H1 (cell line): ENCODE data around the gene B3GALT6. TPM values are rescaled to one million over a fixed set of nuclear protein-coding genes. Genes with fewer than 3 reads are reported as not detected.

Experiments
- CTCF ChIA-PET: fragments of 300-600 bp; sonication (Branson Sonifier 250); formaldehyde crosslinking; loops from one replicate; lab custom pipeline; 2021; ENCODE audit not compliant: partially characterized antibody; lab: Charles Lee
- POLR2A ChIA-PET: fragments of 300-600 bp; sonication (Branson Sonifier 250); formaldehyde crosslinking; loops from one replicate; lab custom pipeline; 2021; ENCODE audit warnings: inconsistent platforms; ENCODE audit not compliant: partially characterized antibody; lab: Charles Lee
- DNase-seq, 2 experiments: peaks; one replicate each; pipeline versions ENCODE4 v3.0.0 to v3.0.0-alpha.2; 2010 to 2022; ENCODE audit warnings: low spot score in 2 of 2, low read depth in 1 of 2, mixed read lengths in 1 of 2
- FAIRE-seq: peaks from 2 replicates; lab custom pipeline; 2011; peaks lifted over from hg19 to GRCh38; lab: Jason Lieb, UNC
- H2AFZ ChIP-seq: 2 replicates; pipeline ENCODE4 v1.8.1; 2012; ENCODE audit warnings: low read length, inconsistent platforms
- H2AK5ac ChIP-seq: 2 replicates; pipeline ENCODE4 v1.6.1; 2013; ENCODE audit warnings: low read depth, low read length
- H2BK120ac ChIP-seq: replicated peaks from 2 replicates; pipeline ENCODE3; 2013; ENCODE audit warnings: low read depth, low read length, inconsistent platforms
- H2BK12ac ChIP-seq: 2 replicates; pipeline ENCODE4 v1.6.1; 2013; ENCODE audit warnings: low read depth, low read length
- H2BK15ac ChIP-seq: 2 replicates; pipeline ENCODE4 v1.6.1; 2013; ENCODE audit warnings: low read length
- H2BK20ac ChIP-seq: 2 replicates; pipeline ENCODE4 v1.6.1; 2013; ENCODE audit warnings: low read length
- H2BK5ac ChIP-seq: 2 replicates; pipeline ENCODE4 v1.6.1; 2013; ENCODE audit warnings: low read depth, low read length
- H3K14ac ChIP-seq: 2 replicates; pipeline ENCODE4 v1.6.1; 2013; ENCODE audit warnings: inconsistent platforms; ENCODE audit not compliant: insufficient read length
- H3K18ac ChIP-seq: 2 replicates; pipeline ENCODE4 v1.6.1; 2013; ENCODE audit warnings: low read length; ENCODE audit errors: extremely low read depth
- H3K23ac ChIP-seq: 2 replicates; pipeline ENCODE4 v1.6.1; 2013; ENCODE audit warnings: inconsistent platforms; ENCODE audit not compliant: insufficient read length
- H3K23me2 ChIP-seq: 2 replicates; pipeline ENCODE4 v1.6.1; 2013; ENCODE audit warnings: low read depth, low read length
- H3K27ac ChIP-seq: 2 replicates; pipeline ENCODE4 v1.6.1; 2011; ENCODE audit warnings: low read depth, low read length, inconsistent platforms
- H3K27me3 ChIP-seq, 4 experiments: replicated peaks in 1 of 4; 1 replicate in 1 of 4; 2 replicates in 3 of 4; pipeline versions ENCODE4 v1.6.1 to v1.8.1; 2011 to 2013; ENCODE audit warnings: low read length in 3 of 4, mild to moderate bottlenecking in 3 of 4, inconsistent platforms in 2 of 4, mixed read lengths in 2 of 4, moderate library complexity in 1 of 4; ENCODE audit not compliant: control insufficient read depth in 3 of 4, insufficient read depth in 3 of 4; ENCODE audit errors: extremely low read depth in 1 of 4
- H3K36me3 ChIP-seq, 4 experiments: 2 replicates each; pipeline versions ENCODE4 v1.6.1 to v1.8.1; 2011 to 2013; ENCODE audit warnings: mild to moderate bottlenecking in 4 of 4, low read length in 3 of 4, moderate library complexity in 2 of 4, control low read depth in 1 of 4, inconsistent platforms in 1 of 4; ENCODE audit not compliant: insufficient read depth in 4 of 4, control insufficient read depth in 2 of 4
- H3K4ac ChIP-seq: replicated peaks from 2 replicates; pipeline ENCODE3; 2013; ENCODE audit warnings: low read length, low read depth, mixed read lengths, inconsistent platforms; ENCODE audit not compliant: insufficient read length
- H3K4me1 ChIP-seq, 4 experiments: replicated peaks in 1 of 4; 1 replicate in 1 of 4; 2 replicates in 3 of 4; pipeline versions ENCODE4 v1.6.1 to v1.8.1; 2011 to 2013; ENCODE audit warnings: low read length in 3 of 4, inconsistent platforms in 2 of 4, mixed read lengths in 1 of 4; ENCODE audit not compliant: insufficient read depth in 4 of 4, control insufficient read depth in 3 of 4
- H3K4me2 ChIP-seq, 2 experiments: 2 replicates each; pipeline versions ENCODE4 v1.6.1 to v1.8.1; 2011 to 2013; ENCODE audit warnings: low read depth in 2 of 2, low read length in 2 of 2, control low read depth in 1 of 2, inconsistent platforms in 1 of 2, mild to moderate bottlenecking in 1 of 2; ENCODE audit not compliant: insufficient read depth in 1 of 2
- H3K4me3 ChIP-seq, 4 experiments: fragments of 200-600, 300-600 bp in 1 of 4; sonication (generic), shearing (Covaris generic), sonication (Bioruptor Twin) in 1 of 4; 2 replicates each; pipeline versions ENCODE4 v1.5.1 to v1.8.1; 2011 to 2016; ENCODE audit warnings: low read length in 4 of 4, low read depth in 3 of 4, control low read depth in 2 of 4, inconsistent platforms in 2 of 4, mild to moderate bottlenecking in 2 of 4, mixed read lengths in 1 of 4, moderate library complexity in 1 of 4; ENCODE audit not compliant: insufficient read depth in 2 of 4; ENCODE audit errors: extremely low read depth in 1 of 4
- H3K56ac ChIP-seq: replicated peaks from 2 replicates; pipeline ENCODE3; 2013; ENCODE audit warnings: low read depth, mild to moderate bottlenecking, mixed read lengths, low read length, inconsistent platforms; ENCODE audit not compliant: insufficient read length
- H3K79me1 ChIP-seq: 2 replicates; pipeline ENCODE4 v1.6.1; 2013; ENCODE audit warnings: low read depth, low read length, control low read depth
- H3K79me2 ChIP-seq, 2 experiments: 2 replicates each; pipeline versions ENCODE4 v1.6.1 to v1.8.1; 2012 to 2013; ENCODE audit warnings: low read length in 2 of 2, mild to moderate bottlenecking in 2 of 2, inconsistent platforms in 1 of 2; ENCODE audit not compliant: insufficient read depth in 2 of 2, control insufficient read depth in 1 of 2
- H3K9ac ChIP-seq, 4 experiments: replicated peaks in 1 of 4; 1 replicate in 1 of 4; 2 replicates in 3 of 4; pipeline versions ENCODE4 v1.6.1 to v1.8.1; 2011 to 2013; ENCODE audit warnings: low read depth in 3 of 4, low read length in 3 of 4, control low read depth in 2 of 4, mild to moderate bottlenecking in 2 of 4, moderate library complexity in 2 of 4, inconsistent platforms in 1 of 4; ENCODE audit errors: extremely low read depth in 1 of 4
- H3K9me3 ChIP-seq, 2 experiments: 2 replicates each; pipeline versions ENCODE4 v1.6.1 to v1.8.1; 2012 to 2013; ENCODE audit warnings: mild to moderate bottlenecking in 2 of 2, moderate library complexity in 2 of 2, control low read depth in 1 of 2, inconsistent platforms in 1 of 2, low read depth in 1 of 2, low read length in 1 of 2, mixed read lengths in 1 of 2; ENCODE audit not compliant: insufficient read depth in 2 of 2
- H4K20me1 ChIP-seq, 2 experiments: replicated peaks in 1 of 2; 2 replicates each; pipeline versions ENCODE3 to v1.8.1; 2011 to 2013; ENCODE audit warnings: inconsistent platforms in 2 of 2, low read length in 2 of 2, mild to moderate bottlenecking in 1 of 2; ENCODE audit not compliant: insufficient read depth in 2 of 2, control insufficient read depth in 1 of 2
- H4K5ac ChIP-seq: 2 replicates; pipeline ENCODE4 v1.6.1; 2013; ENCODE audit warnings: low read length, low read depth, mixed read lengths, inconsistent platforms; ENCODE audit not compliant: insufficient read length
- H4K8ac ChIP-seq: 2 replicates; pipeline ENCODE4 v1.8.0; 2013; ENCODE audit warnings: mild to moderate bottlenecking, moderate library complexity, low read length, inconsistent platforms; ENCODE audit not compliant: insufficient read depth; ENCODE audit errors: extremely low read depth
- H4K91ac ChIP-seq: replicated peaks from 2 replicates; pipeline ENCODE3; 2013; ENCODE audit warnings: low read length, mixed read lengths, inconsistent platforms; ENCODE audit not compliant: insufficient read length
- SIX5 ChIP-seq: IDR thresholded peaks from 2 replicates; pipeline ENCODE4 v1.6.1; 2011; ENCODE audit warnings: mild to moderate bottlenecking, low read depth, low read length
- USF2 ChIP-seq: IDR thresholded peaks from 2 replicates; pipeline ENCODE4 v1.6.1; 2011; ENCODE audit warnings: low read length, improper control_type of control experiment
- WGBS, 2 experiments: shearing (Covaris generic) in 1 of 2; methylation state at CpG; one replicate each; pipeline versions ENCODE4 v1.1.6 to v1.1.7; 2013 to 2015; ENCODE audit warnings: low lambda C conversion rate in 2 of 2, mixed read lengths in 2 of 2, inconsistent platforms in 1 of 2, low coverage in 1 of 2, missing lambda C conversion rate in 1 of 2; ENCODE audit not compliant: insufficient replicate concordance in 2 of 2, insufficient coverage in 1 of 2, insufficient read length in 1 of 2; ENCODE audit errors: extremely low coverage in 1 of 2, missing lambda C conversion rate in 1 of 2; 5-methylcytosine and 5-hydroxymethylcytosine counted together
- polyA plus RNA-seq, 7 experiments: library from polyadenylated mRNA; depleted of rRNA in 3 of 7; stranded (reverse) in 5 of 7; unstranded in 2 of 7; fragments of >200 nt in 5 of 7; fragments of 200-250 nt in 2 of 7; gene quantifications; 1 replicate in 5 of 7; 2 replicates in 1 of 7; 4 replicates in 1 of 7; pipeline versions ENCODE4 v1.2.1 to v1.2.3, GENCODE V29; 2011 to 2013; ENCODE audit warnings: missing spikeins in 2 of 7, mixed read lengths in 2 of 7
- total RNA-seq: library from RNA; stranded (reverse); fragmentation: NEBNext Ultra II Directional; extraction: Animal tissue kit (Norgen Biotek cat#: 25700); gene quantifications from 2 replicates; pipeline ENCODE4 v1.2.1, GENCODE V29; 2021

B3GALT6 gene
- total and polyA plus RNA-seq, 2 of the 8 experiments (the other 6 are each of a cell fraction or from before 2014, with no cell fraction given) = 18.4 to 20.4 TPM

- Histone ChIP-seq H3K4me2 (no peak overlapping the region), H3K9ac (no peak overlapping the region), H3K4me1 (no peaks in the 10 kb centered on the region; a peak in 1 of 7 replicates), H4K20me1 (peaks cover 3 to 10% of the 10 kb centered on the region in 2 experiments), H2BK15ac (no peak overlapping the region), H4K5ac (no peak overlapping the region), H3K56ac (no peak overlapping the region), H3K23me2 (no peaks in the 10 kb centered on the region), H3K27ac (no peak overlapping the region), H2BK12ac (no peak overlapping the region; the same call in 1 of the 2 replicates), H4K91ac (no peak overlapping the region), H3K36me3 (peaks cover 0 to 18% (median 5%) of the 10 kb centered on the region in 4 experiments; a peak in 5 of 8 replicates), H2AFZ (no peak overlapping the region), H3K23ac (no peak overlapping the region), H2AK5ac (no peak overlapping the region), H3K9me3 (no peaks in the 10 kb centered on the region), H3K79me2 (no peaks in the 10 kb centered on the region), H2BK5ac (no peak overlapping the region), H2BK120ac (no peak overlapping the region), H3K4ac (no peak overlapping the region), H2BK20ac (no peak overlapping the region), H3K27me3 (no peaks in the 10 kb centered on the region), H3K14ac (no peak overlapping the region), H3K4me3 (no peak overlapping the region), H3K18ac (no peak overlapping the region), H4K8ac (no peak overlapping the region; the same call in 1 of the 2 replicates), H3K79me1 (peaks cover 2% of the 10 kb centered on the region; the same call in 1 of the 2 replicates)
- no peak for DNase-seq
- CTCF ChIA-PET = interaction anchor here (0.7 to 1.9 kb wide), 9 partner anchors 9 to 232 kb away, joined by 3 to 12 read pairs (median 3); no protein-coding TSS in a partner anchor
- no peak for FAIRE-seq
- POLR2A ChIA-PET = interaction anchor here (0.6 to 4.3 kb wide), 6 partner anchors 11 to 815 kb away, joined by 3 to 15 read pairs (median 4); partner anchors contain the start of gene B3GALT6
- WGBS, 2 experiments = 91% methylated on average over 20 of the region's 21 CpGs; no CpG with 5 or more reads in 1 of the 2 experiments
- TF ChIP-seq USF2 (no peak), SIX5 (no peak)
Measured at GRCh38 chr1:1215881-1216605, 16.0 kb upstream of the B3GALT6 start.
